Activated CD8-positive, alpha-beta memory T cell treated with anti-CD3 and anti-CD28 coated beads for 48 hours (primary cell): Measurements from ENCODE around the gene BHLHE40.

Source experiments
- DNase-seq, 3 experiments: peaks; one replicate each; pipeline ENCODE4 v3.0.0-alpha.2; 2020; ENCODE audit warnings: low read depth in 2 of 3, low spot score in 2 of 3

BHLHE40 gene

DNA sequence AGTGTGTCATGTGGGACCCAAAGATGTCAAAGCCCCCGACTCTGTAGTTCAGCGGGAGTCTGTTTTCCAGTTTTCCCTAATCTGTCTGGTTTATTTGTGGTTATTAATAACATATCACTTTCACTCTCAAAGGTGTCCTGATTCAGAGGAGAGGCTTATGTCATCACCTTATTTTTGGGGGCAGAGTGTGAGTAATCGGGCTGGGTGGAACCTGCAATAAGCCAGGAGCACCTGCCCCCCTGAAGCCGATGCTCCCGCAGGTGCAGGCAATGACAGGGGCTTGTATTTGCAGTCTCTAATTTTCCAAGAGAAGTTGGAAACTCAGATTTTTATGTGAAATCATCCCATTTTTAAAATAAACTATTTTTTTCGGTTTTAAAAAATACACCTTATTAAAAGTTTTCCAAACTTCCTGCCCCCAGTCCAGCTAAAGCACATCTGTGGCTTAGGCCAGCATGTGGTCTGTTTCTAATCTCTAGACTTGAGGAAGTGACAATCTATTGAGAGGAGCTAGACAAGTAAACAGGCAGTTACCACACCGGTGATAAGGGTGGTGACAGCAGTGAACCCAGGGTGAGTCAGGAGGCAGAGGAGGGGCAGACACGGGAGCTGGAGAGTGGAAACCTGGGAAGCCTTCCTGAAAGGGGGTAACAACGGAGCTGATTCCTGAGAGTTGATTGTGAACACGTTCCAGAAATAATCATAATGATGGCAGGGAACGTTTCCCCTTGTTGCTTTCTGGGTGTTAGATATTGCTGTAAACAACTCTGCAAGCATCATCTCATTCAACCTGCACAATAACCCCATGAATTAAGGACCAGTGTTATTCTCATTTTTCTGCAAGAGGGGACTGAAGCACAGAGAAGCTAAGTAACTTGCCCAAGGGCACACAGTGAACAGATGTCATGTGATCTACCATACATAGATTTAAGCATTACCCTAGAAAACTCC, 37.2 kb downstream of the BHLHE40 start:
- no peak for DNase-seq

DNA sequence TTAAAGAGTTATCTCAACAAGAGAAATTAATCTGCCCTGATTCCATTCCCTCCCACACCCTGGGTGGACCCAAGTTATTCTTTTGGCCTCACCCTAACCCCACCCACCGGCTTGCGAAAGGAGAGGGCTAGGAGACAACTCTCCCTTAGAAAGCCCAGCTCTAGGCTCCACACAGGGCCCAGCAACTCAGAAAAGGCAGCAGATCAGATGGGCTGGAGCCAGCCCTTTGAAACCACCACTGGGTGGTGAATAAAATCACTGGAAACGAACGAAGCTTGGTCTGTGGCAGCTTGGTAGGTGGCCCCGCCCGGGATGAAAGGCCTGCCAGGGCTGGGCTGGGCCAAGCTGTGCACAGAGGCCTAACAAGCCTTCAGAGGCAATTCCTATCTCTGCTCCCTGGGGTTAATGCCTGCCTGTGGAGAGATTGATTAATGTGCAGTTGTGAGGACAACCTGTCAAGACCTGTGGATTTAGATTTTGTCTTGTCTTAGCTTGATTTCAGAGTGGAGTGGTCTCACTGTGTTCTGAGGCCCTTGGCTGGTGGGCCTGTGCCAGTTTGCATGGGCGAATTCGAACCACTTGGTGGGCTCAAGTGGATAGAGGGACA, 38.8 kb downstream of the BHLHE40 start:
- no peak for DNase-seq

DNA sequence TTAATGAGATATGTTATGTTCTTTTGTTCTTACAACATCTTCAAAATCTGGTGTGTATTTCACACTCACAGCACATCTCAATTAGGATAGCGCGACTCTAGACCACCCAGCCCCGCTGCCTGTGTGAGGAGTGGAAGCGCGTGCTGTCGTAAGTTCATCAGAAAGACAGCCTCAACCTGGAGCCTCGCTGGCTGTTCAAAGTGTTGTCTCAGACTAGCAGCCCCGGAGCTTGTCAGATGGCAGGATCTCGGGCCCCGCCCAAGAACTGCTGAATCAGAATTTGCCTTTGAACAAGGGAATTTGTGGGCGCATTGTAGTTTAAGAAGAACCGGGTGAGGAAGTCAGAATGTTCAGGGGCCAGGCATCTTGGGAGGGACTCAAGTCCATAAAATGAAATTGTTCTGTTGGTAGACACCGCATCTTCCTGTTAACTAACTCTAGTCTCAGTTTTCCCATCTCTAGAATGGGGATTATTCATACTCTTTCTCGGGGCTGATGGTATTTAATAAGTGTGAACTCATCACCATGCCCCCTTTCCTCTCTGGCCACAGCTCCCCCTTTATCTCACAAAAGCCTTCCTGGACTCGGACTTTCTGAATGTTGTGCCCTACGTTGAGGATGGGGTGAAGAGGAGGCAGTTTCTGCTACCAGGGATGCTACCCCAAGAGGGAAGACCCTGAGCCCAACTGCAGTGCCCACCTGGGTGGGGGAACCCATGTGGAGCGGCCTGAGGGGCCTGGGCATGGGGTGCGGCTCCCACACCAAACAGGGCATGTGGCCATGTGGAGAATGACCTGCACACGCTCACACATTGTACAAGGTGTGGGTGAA, 40.4 kb downstream of the BHLHE40 start:
- no peak for DNase-seq

DNA sequence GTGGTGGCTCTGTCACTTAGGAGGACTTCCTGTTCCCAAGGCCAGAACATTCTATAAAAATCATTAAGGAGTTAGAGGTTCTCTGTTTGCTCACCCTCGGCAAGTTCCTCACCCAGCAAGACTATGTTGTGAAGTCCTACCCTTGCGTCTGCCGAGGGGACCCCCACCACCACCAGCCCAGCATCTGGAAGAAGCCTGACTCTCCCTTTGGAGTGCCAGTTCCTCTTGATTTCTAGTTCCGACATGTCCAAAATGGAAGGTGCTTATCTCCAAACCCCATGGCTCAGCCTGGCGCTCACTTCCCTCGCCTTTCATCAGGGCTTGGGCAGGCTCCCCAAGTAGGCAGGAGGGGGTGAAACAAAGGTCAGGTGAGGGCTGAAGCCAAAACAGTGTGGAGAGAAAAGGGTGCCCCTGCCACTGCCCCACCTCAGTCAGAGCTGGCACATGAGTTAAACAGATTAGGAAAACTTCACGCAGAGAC, 41.0 kb downstream of the BHLHE40 start:
- DNase-seq, result no peak

DNA sequence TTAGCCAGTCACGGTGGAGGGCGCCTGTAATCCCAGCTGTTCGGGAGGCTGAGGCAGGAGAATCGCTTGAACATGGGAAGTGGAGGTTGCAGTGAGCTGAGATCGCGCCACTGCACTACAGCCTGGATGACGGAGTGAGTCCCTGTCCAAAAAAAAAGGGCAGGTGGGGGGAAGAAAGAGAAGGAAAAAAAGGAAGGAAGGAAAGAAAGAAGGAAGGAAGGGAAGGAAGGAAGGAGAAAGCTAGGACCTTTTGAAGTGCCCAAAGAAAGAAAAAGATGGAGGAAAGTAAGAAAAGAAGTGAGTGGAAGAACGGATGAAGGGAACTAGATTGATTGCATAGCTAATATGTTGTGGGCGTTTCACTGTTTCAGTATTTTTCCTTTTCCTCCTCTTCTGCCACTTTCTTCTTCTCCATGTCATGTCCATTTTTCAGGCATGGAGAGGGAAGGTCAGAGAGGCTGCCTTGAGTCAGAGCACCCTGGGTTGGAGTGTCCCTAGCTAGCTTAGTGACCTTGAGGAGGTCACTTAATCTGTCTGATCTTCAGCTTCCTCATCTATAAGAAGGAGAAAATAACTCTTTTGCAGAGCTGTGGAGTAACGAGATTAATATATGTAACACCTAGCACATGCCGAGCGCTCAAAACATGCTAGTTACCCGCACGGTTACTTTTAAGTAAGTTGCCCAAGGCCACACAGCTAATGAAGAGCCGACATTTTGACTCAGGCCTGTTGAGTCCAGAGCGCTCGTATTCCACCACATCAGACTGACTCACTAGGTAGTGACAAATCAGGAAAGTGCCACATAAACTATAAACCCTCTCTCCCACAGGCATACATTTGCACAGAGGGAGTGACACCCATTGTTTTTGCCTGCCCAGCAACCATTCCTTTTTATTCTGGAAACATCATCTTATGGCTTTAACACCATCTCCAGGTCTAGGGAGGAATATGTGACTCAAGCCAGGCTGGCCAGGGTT, 42.2 kb downstream of the BHLHE40 start:
- DNase-seq, result no peak

DNA sequence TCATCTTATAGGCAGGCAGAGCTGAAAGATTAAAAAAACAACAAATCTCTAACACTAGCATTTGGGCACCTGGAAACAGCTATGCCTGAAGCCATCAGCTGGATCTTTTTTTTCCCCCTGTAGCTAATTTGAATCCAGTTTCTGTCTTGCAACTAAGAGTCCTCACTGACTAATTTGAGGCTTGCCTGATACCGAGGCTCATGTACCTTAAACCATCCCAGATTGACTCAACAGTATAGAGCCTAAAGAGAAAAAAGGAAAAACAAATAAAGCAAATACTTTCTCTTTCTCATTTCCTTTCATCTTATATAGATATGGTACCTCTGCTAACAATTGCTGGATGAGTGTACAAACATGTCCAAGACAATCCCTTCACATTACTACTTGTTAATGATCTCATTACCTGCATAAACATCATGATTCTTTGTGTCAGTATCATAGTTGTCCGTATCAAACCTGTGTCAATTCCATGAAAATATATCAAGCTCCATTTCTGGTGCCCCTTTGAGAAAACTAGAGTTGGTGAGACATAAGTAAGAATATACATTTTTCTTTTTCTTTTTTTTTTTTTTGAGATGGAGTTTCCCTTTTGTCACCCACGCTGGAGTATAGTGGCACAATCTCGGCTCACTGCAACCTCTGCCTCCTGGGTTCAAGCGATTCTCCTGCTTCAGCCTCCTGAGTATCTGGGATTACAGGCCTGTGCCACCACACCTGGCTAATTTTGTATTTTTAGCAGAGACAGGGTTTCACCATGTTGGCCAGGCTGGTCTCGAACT, 43.1 kb downstream of the BHLHE40 start:
- DNase-seq, result no peak

DNA sequence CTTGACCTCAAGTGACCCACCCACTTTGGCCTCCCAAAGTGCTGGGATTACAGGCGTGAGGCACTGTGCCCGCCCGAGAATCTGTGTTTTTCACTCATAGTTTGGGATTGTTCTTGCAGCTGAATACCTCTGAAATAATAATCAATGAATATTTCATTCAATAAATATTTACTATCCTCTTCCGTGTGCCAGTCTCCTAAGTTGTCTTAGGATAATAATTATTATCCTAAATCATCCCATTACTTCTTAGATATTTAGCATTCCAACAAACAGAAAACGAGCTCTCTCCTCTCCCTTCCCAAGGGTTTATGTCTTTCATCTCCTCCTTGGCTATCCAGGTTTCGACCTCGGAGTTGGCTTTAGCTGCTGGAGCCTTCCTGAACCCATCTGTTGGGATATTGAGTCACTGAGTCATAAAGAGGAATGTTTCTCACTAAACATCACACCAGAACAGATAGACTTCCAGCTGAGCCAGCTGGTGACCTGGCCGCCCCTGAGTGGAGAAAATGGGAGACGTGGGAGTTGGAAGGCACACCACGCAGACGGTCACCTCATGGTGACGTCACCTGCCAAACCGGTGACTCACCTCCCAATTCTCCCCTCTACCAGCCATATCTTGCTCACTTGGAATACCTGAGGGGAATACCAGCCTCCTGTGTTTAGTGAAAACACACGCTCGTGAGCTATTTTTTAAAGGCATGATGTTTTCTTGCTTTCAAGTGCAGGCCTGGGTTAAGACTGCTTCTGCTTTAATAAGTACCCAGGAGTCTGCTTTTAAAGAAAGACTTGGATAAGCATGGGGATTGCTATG, 43.9 kb downstream of the BHLHE40 start:
- no peak for DNase-seq

DNA sequence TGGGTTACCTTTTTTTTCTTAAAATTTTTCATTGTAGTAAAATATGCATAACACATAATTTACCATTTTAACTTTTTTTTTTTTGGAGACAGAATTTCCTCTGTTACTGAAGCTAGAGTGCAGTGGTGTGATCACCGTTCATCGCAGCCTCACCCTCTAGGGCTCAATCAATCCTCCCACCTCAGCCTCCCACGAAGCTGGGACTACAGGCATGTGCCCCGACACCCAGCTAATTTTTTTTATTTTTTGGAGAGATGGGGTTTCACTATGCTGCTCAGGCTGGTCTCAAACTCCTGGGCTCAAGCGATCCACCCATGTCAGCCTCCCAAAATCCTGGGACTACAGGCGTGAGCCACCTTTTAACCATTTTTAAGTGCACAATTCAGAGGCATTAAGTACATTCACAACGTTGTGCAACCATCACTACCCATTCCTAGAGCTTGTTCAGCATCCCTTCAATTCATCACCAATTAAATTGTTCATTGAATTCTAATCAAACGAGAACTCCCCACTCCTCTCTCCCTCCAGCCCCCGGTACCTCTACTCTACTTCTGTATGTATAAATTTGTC, 44.6 kb downstream of the BHLHE40 start:
- no peak for DNase-seq

DNA sequence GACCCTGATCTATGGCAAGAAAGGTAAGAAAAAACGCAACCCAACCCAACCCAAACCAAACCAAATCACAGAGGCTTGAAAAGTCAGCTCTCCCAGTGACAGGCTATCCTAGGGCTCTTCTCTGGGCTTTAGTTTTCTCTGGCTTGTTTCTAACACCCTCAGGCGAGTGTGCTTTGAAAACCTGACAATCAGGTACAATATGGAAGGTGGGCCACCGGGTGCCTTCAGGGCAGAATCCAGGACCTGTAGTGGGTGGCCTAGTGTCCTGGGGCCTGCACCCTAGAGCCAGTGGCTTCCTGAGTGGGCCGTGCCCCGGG, 46.8 kb downstream of the BHLHE40 start:
- DNase-seq, result no peak

DNA sequence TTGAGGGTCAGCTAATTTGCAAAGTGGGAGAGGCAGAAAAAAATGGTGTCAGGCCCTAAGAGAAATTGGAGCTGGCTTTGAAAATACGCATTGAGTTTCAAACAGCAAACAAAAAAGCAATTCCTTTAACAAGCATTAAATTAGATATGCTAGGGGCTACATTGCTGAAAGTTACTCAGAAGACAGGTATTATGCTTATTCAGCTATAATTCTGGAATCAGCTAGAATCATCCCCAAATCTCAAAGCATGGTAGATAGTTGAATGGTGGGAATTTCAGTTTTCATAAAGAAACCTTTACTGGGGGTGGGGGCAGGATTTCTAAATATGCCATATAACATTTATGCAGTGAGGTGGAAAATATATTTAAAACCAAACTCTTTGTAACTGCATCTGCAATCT, 50.5 kb downstream of the BHLHE40 start:
- DNase-seq, result no peak

DNA sequence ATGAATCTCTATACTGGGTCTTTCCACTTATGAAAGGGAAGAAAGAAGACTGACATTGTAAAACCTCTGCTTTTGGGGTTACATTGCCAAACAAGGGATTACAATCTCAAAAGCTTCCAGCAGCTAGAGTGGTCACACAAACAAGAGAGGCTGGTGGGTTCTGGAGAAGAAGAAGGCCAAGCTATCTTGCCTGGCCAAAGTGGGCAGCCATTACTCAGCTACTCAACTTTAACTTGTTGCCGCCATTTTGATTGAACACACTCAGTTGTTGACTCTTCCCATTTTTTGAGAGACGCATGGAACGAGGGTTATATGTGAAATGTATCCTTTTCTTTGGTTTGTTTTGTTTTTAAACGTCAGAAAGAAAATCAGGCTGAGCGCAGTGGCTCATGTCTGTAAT, 50.9 kb downstream of the BHLHE40 start:
- DNase-seq, result no peak

DNA sequence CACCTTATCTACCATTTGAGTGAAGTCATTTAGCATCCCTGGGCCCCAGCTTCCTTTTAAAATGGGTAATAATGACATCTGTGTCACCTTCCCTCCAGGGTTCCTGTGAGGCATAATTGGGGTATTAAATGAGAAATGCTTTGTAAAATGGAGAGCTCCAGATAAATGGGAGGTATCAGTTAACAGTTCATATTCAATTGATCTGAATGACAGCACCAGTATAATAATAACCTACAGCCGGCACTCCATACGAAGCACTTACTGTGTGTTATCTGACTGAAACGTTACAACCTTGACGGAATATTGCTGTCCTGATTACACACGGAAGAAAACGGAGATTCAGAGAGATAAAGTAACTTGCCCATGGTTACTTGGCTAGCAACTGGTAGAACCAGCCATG, 53.6 kb downstream of the BHLHE40 start:
- DNase-seq, result no peak
